A673 (cell line): ENCODE results near the gene SEL1L3. TPM values are rescaled to one million over a fixed set of nuclear protein-coding genes. Genes with fewer than 3 reads are reported as not detected.
"Not testable (repeated sequence)": the region's sequence is repeated elsewhere in the genome, so short reads cannot be mapped to it uniquely, and the experiment has no call there.

ENCODE experiments used
- BruUV-seq: library from RNA; stranded (reverse); fragments of 400-500 nt; replicated peaks from 2 replicates; lab custom pipeline; 2021; lab: Mats Ljungman, UMichigan
- CTCF ChIA-PET: fragments of 300-600 bp; sonication (Branson Sonifier 250); formaldehyde crosslinking; loops from one replicate; lab custom pipeline; 2022; ENCODE audit warnings: antibody characterized with exemption; lab: Charles Lee
- POLR2A ChIA-PET: fragments of 300-600 bp; sonication (Branson Sonifier 250); formaldehyde crosslinking; loops from one replicate; lab custom pipeline; 2022; ENCODE audit warnings: antibody characterized with exemption; ENCODE audit not compliant: low non-redundant PET; lab: Charles Lee
- DNase-seq: peaks from one replicate; pipeline ENCODE4 v3.0.0-alpha.2; 2015; ENCODE audit warnings: low spot score
- H3K27ac ChIP-seq: fragments of 200-600 bp; sonication (generic); 2 replicates; pipeline ENCODE4 v1.5.1; 2016; ENCODE audit warnings: mixed run types, low read depth, mild to moderate bottlenecking, mixed read lengths, antibody characterized with exemption, low read length; ENCODE audit not compliant: poor library complexity, severe bottlenecking
- H3K27me3 ChIP-seq: fragments of 200-600 bp; sonication (generic); replicated peaks from 2 replicates; pipeline ENCODE4 v1.6.1; 2017; ENCODE audit warnings: mixed run types, low read depth, mild to moderate bottlenecking, mixed read lengths, antibody characterized with exemption, low read length; ENCODE audit not compliant: insufficient read depth, poor library complexity
- H3K36me3 ChIP-seq: fragments of 200-600 bp; sonication (generic); 2 replicates; pipeline ENCODE4 v1.6.1; 2016; ENCODE audit warnings: mixed run types, mild to moderate bottlenecking, mixed read lengths, antibody characterized with exemption, low read length; ENCODE audit not compliant: insufficient read depth, poor library complexity, severe bottlenecking
- H3K4me1 ChIP-seq: fragments of 200-600 bp; sonication (generic); 2 replicates; pipeline ENCODE4 v1.6.1; 2017; ENCODE audit warnings: mixed run types, mild to moderate bottlenecking, mixed read lengths, antibody characterized with exemption, low read length; ENCODE audit not compliant: insufficient read depth, poor library complexity, severe bottlenecking
- H3K4me3 ChIP-seq: fragments of 200-600 bp; sonication (generic); 2 replicates; pipeline ENCODE4 v1.5.1; 2016; ENCODE audit warnings: low read depth, mixed run types, mild to moderate bottlenecking, mixed read lengths, low read length; ENCODE audit not compliant: poor library complexity, severe bottlenecking
- H3K9me3 ChIP-seq: fragments of 200-600 bp; sonication (generic); 2 replicates; pipeline ENCODE4 v1.6.1; 2016; ENCODE audit warnings: mixed run types, low read depth, mild to moderate bottlenecking, mixed read lengths, antibody characterized with exemption, low read length; ENCODE audit not compliant: poor library complexity, severe bottlenecking
- EZH2 ChIP-seq: fragments of 200-600 bp; sonication (generic); IDR thresholded peaks from 2 replicates; pipeline ENCODE4 v1.6.1; 2017; ENCODE audit warnings: borderline replicate concordance, low read depth, mild to moderate bottlenecking, mixed read lengths, antibody characterized with exemption, low read length; ENCODE audit not compliant: poor library complexity, severe bottlenecking
- intact Hi-C: fragments of 100-400 bp; cut with micrococcal nuclease; formaldehyde crosslinking; loops from one replicate; pipeline ENCODE4 v1.10.0; 2022; ENCODE audit not compliant: unreplicated experiment
- total RNA-seq: library from RNA; stranded (reverse); gene quantifications from 2 replicates; pipeline ENCODE4 v1.2.3, GENCODE V29; 2021
- TF ChIP-seq, protein P1 (sequence below): fragments of 300-800, 200-600 bp; sonication (generic); conservative IDR thresholded peaks from 2 replicates; pipeline ENCODE4 v1.5.1; 2017; ENCODE audit warnings: low read depth, mild to moderate bottlenecking, antibody characterized with exemption, low read length, moderate library complexity, mixed read lengths

Gene SEL1L3
- total RNA-seq, 1 experiment from 2014 or later: 40.0 TPM

GRCh38 chr4:25872851-25873631 lies 10.3 kb upstream of the SEL1L3 start:
- intact Hi-C loops: no loop called here
- BruUV-seq: no TSS peak
- no peaks in the 10 kb centered on the region for H3K9me3 ChIP-seq
- POLR2A ChIA-PET: no interaction called here
- no peak for TF ChIP-seq EZH2
- TF ChIP-seq, protein P1, sequence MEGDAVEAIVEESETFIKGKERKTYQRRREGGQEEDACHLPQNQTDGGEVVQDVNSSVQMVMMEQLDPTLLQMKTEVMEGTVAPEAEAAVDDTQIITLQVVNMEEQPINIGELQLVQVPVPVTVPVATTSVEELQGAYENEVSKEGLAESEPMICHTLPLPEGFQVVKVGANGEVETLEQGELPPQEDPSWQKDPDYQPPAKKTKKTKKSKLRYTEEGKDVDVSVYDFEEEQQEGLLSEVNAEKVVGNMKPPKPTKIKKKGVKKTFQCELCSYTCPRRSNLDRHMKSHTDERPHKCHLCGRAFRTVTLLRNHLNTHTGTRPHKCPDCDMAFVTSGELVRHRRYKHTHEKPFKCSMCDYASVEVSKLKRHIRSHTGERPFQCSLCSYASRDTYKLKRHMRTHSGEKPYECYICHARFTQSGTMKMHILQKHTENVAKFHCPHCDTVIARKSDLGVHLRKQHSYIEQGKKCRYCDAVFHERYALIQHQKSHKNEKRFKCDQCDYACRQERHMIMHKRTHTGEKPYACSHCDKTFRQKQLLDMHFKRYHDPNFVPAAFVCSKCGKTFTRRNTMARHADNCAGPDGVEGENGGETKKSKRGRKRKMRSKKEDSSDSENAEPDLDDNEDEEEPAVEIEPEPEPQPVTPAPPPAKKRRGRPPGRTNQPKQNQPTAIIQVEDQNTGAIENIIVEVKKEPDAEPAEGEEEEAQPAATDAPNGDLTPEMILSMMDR: no peak
- no peaks in the 10 kb centered on the region for H3K27me3 ChIP-seq
- no peak for DNase-seq
- no peak overlapping the region for H3K4me3 ChIP-seq
- H3K27ac ChIP-seq: no peak overlapping the region
- H3K36me3 ChIP-seq: no peaks in the 10 kb centered on the region
- CTCF ChIA-PET: no interaction called here
- H3K4me1 ChIP-seq: no peaks in the 10 kb centered on the region

GRCh38 chr4:25870081-25870480 lies 7.3 kb upstream of the SEL1L3 start:
- ChIA-PET CTCF (no interaction called here), POLR2A (no interaction called here)
- no peaks in the 10 kb centered on the region for H3K4me1 ChIP-seq
- DNase-seq: no peak
- TF ChIP-seq, protein P1: no peak
- TF ChIP-seq EZH2: no peak
- no peak overlapping the region for H3K27ac ChIP-seq
- no peaks in the 10 kb centered on the region for H3K9me3 ChIP-seq
- no peaks in the 10 kb centered on the region for H3K27me3 ChIP-seq
- BruUV-seq: no TSS peak
- intact Hi-C loops: no loop called here
- no peaks in the 10 kb centered on the region for H3K36me3 ChIP-seq
- H3K4me3 ChIP-seq: no peak overlapping the region

DNA sequence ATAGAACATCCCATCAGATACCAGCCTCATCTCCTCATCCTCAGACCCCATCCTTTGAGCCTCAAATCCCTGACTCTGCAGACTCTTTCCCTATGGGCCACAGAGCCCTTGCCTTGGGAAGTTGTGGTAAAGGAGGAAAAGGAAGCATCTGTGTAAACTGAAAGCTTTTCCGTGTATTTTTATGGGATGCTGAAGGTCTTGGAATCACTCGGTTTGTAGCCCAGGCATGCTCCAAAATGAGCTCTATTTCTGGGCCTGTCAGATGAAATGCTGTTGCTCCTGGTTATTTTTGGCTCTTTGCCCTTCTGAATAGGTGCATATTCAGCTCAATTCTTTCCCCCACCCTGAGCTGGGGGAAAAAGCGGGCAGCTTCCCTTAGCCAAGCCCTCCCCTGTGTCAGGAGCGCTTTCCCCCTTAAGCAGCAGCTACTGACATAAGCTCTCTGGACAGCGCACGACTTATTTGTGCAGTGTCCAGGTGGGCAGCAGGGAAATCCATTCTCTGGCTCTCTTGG lies 5.0 kb upstream of the SEL1L3 start:
- Histone ChIP-seq H3K27ac (no peak overlapping the region), H3K4me3 (no peak overlapping the region), H3K4me1 (peaks cover 5% of the 10 kb centered on the region), H3K27me3 (no peaks in the 10 kb centered on the region), H3K36me3 (no peaks in the 10 kb centered on the region), H3K9me3 (no peaks in the 10 kb centered on the region)
- no peak for TF ChIP-seq EZH2
- TF ChIP-seq, protein P1: no peak
- DNase-seq: no peak
- POLR2A ChIA-PET: no interaction called here
- intact Hi-C loops: no loop called here
- no TSS peak for BruUV-seq
- CTCF ChIA-PET: no interaction called here

DNA sequence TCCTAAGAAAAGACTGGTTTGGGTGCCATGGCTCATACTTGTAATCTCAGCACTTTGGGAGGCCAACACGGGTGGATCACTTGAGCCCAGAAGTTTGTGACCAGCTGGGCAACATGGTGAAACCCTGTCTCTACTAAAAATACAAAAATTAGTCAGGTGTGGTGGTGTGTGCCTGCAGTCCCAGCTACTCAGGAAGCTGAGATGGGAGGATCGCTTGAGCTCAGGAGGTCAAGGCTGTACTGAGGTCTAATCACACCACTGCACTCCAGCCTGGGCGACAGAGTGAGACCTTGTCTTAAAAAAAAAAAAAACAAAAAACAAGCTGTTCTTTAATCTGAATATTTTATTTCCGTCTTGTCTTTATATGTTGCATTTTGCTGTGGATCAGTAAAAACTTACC lies 3.6 kb upstream of the SEL1L3 start:
- H3K9me3 ChIP-seq, H3K27me3 ChIP-seq, H3K4me3 ChIP-seq, H3K4me1 ChIP-seq, H3K36me3 ChIP-seq, POLR2A ChIA-PET, DNase-seq, BruUV-seq, H3K27ac ChIP-seq, intact Hi-C loops, CTCF ChIA-PET: not testable (repeated sequence)
